NCI-H128 (cell line): ENCODE data around the gene RUNX1.
A peak's percentile ranks its signal among the peaks of the same experiment; 100 is the strongest.
"Not testable (repeated sequence)": the region's sequence is repeated elsewhere in the genome, so short reads cannot be mapped to it uniquely, and the experiment has no call there.

ENCODE experiments used
- DNase-seq: peaks from one replicate; lab custom pipeline; 2025; ENCODE audit not compliant: unreplicated experiment; lab: John Stamatoyannopoulos, UW

The RUNX1 gene

GRCh38 chr21:34973685-34974084 lies 75.4 kb downstream of the RUNX1 start:
- DNase-seq: no peak

DNA sequence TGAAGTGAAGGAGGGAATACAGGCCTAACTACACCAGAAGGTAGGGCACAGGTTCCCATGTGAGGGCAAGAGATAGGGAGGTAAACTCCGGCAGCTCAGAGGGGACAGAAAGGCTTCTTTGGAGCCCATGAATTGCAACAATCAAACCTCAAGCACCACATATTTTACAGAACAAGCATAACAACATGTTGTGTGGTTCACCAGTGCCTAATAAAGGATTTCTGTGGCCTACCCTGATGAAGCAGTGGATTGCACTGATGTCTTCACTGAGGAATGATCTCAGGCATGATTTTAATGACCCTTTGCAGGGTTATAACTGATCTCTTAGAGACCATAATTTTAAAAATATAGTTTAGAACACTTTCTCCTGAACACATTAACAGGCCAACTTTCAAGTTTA lies 77.4 kb downstream of the RUNX1 start:
- DNase-seq: no peak

- DNase-seq: no peak
Observed at GRCh38 chr21:34970566-34970965, 78.5 kb downstream of the RUNX1 start.

GRCh38 chr21:34970167-34970500 lies 79.0 kb downstream of the RUNX1 start:
- DNase-seq: no peak

DNA sequence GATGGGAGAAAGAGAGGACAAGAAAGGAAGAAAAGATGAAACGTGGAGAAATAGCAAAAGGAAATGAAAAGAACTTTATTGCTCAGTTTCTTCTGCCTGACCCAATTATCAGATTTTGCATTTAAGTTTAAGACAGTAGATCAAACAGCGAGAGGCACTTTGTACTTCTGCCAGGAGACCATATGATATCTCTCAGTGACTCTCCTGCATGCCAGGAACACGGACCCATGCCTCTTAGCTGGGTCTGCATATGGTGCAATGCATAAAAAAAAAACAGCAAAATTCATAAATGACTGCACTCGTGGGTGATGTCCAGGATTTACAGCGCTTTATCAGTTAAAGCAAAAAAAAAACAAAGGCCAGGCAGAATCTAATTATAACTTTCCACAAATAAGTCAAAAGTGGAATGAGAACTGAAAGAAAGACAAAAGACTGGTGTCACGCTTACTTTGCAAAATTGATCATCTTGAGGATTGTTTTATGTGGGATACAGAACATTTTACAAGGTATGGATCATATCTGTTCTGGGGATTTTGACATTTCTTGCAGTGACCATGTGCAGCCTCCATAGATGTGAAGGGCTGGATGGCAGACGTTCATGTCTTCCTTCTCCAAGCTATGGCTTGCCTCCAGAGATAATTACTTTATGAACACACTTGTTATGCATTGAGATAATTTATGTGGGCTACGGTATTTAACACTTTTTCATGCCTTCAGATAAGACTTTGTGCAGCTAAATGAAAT lies 79.5 kb downstream of the RUNX1 start:
- DNase-seq: no peak

DNA sequence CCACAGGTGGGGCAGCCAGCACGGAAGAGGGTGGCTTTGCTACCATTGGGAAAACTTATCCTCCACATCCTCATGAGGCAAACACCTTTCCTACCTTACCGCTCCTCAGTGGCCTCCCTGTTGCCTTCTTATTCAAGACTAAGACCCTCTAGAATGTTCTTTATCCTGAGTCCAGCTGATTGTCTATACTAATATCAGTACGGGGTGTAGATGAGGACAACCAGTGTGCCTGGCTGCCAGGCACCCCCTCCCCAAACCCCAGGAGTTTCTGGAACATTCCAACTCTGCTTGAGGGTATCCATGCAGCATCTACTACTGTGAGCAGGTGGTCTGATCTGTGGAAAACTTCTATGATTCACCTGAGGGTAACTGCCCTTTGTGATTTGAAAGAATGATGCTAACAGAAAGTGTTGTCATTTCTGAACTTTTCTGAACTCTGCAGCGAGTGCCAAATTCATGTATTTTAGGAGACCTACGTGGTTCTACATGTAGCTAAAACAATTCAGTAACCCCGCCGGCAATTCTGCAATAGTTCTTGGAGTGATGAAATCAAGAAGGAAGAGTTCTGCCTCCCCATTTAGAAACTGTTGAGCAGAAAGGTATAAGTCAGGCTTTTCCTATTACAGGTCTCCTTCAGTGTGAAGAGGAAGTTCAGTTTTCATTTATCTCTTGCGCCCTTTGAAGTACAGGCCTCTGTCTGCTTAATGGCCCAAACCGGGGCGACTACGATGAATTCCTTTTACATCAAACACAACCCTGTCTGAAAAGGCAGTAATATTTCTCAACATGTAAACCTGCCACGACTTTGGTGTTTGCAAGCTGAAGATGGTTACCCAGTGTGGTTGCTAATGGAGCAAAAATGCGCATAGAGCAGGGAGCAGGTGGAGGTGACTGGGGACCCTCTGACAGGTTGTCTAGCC lies 80.4 kb downstream of the RUNX1 start:
- DNase-seq: no peak

DNA sequence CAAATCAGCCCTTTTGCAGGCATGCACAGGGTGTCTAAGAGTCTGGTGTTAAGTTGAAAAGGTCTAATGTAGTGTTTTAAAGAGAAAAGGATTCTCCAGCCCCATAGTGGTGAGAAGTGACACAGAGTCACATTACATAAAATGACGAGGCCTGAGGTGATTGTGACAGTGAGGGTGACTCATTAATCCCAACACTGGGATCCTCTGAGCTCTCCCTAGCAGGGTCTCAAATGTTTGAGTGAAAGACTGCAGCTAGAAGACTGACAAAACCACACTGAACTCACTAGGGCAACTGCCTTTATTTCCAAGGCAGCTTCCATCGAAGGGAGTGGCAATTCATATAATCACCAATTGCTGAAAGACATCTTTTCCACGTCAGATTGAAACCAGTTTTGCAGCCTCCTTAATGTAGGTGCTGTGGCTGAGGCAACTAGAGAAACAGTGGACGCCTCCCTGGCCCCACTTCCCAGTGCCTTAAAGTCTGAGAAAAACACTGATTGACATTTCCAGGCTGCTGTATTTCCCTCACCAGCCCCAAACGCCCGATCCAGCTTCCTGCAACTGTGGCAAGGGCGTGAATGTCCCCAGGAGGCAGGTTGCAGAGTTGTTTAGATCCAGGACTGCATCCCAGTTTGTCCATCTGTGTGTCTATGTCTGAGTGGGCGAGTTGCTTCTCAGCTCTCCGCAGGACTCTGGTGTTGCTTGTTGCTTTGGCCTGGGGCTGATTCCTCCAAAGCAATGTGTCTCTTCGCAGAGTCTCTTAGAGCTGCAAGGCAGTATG lies 81.4 kb downstream of the RUNX1 start:
- no peak for DNase-seq

DNA sequence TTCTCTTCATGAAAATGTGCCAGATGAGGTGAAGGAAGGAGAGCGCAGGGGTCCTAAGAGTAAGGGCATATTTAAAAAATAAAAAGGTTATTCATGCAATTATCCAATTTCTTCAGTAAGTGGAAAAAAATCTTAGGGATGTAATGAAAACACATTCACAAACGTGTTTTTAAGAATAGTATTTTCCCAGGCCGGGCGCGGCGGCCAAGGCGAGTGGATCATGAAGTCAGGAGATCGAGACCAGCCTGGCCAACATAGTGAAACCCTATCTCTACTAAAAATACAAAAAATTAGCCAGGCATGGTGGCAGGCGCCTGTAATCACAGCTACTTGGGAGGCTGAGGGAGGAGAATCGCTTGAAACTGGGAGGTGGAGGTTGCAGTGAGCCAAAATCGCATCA lies 82.2 kb downstream of the RUNX1 start:
- DNase-seq: not testable (repeated sequence)

DNA sequence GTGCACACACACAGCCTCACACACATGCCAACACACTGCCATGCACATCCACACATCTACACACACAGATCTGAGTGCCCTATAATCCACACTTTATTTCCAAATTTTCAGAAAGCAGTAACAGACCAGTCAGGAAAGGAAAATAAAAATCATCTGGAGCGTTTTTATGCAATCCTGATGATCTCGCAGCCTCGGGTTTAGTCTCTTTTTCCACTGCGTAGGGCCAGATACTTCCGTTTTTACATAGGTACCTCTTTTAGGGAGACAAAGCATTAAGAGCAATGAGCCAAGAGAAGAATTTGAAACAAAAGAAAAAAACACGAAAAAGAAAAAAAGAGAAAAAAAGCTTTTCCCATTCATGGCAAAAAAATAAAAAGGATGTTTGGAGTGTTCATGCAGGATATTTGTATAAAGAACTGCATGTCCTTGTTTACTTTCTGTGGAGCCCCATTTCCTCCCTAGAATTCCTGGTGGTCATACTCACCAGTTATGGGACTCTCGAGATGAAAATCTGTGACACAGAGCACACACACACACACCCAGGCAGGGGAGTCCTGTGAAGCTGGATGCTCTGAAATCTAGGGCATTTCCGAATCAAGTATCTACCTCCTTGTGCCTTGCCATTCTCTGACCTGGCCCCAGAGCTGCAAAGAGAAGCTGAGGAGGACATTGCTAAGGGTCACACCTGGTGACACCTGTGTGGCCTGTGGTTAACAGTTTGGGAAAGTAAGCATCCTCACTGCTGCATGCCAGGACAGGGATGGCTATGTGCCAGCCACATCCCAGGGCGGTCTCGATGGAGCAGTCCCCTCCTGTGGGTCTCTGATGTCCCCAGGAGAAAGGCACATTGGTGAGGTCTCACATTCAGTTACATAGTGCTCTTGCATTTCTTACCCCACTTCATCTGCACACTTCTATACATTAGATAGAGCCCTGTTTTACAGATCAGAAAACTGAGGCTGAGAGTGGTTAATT lies 83.6 kb downstream of the RUNX1 start:
- DNase-seq: no peak

GRCh38 chr21:34962586-34963222 lies 86.4 kb downstream of the RUNX1 start:
- no peak for DNase-seq

DNA sequence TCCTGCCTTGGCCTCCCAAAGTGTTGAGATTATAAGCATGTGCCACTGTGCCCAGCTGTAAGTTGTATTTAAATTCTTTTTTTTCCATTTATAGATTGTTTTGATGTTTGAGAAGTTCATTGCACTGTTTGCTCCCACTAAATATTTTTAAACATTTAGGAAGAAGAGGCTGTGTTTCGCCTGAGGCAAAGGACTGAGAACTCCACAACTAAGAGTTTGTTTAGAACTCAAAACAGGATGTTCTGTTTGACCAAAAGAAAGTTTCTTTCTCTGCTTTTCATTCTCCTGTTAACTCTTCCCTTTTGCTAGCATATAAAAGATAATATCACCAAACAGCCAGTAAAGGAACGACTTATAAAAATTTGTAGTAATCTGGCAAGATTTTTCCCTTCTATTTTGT lies 87.0 kb downstream of the RUNX1 start:
- DNase-seq: no peak

DNA sequence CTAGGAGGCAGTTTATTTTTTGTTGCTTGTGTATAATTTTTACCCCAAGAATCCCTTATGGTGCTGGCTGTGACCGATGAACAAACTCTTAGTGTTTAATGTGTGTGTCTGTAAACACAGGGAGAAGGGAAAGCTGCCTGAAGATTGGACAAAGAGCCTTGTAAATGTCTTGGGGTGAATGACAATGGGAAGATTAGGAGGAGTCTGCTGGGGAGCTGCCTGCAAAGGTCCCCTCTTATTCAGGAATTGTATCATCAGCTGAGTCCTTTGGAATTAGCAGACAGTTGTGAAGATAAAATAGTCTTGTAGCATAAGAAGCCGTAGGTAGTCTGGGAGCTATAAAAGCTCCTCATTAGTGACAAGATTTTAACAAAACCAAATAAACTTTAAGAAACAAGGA lies 88.4 kb downstream of the RUNX1 start:
- no peak for DNase-seq

- no peak for DNase-seq
Observed at GRCh38 chr21:34959607-34960006, 89.5 kb downstream of the RUNX1 start.

GRCh38 chr21:34958040-34958439 lies 91.1 kb downstream of the RUNX1 start:
- no peak for DNase-seq

DNA sequence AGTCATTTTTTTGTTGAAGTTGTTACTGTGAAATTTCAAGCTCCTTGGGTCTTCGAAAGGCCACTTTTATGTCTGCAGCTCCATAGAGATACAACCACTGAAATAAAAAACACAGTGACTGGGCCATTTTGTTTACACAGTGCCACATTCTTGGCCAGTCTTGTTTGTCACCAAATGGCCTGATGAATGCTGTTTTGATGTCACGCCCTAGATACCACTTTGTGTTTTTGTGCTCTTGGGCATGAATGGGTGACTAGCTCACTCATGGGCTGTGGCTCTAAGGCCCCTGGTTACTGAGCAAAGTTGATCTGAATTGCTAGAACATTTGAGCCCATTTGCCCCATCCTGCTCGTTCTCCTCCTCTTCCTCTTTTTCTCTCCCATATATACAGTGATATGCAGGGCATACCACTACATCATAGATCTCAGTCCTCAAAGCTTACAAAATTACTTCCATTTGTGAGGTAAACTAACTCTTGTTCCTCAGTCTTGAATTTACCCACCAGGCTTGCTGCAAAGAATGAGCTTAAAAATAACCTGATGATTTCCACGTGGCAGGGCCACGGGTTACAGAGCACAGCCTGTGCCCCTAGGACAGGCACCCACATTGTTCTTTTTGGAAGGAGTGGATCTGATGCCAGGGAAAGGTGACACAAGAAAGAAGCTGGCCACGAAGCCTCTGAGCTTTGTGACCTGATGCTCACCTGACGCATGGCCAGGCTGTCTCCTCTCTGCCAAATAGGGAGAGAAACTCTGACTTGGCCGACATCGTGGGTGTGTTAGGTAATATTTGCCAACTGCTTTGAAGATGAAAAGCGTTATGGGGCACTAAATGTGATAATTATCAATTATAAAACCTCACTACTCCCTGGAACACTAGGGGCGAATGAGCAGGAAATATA lies 92.4 kb downstream of the RUNX1 start:
- no peak for DNase-seq

DNA sequence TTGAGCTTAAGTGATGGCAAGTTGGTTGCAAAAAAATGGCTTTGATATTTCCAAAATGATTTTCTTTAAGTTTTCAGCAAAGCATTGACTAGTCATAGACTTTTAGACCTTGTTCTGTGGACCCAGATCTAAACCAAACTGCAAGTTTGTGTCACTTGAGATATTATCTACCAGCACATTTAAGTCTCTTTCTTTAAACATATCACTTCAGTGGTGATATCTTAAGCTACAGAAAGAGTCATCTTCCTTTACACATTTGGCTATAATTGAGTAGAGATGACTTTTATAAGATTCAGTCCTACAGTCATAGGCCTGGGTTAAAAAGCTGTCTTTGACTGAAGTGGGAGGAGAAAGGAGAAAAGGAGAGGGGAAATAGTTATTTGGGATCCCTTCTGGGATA lies 95.2 kb downstream of the RUNX1 start:
- DNase-seq: no peak

DNA sequence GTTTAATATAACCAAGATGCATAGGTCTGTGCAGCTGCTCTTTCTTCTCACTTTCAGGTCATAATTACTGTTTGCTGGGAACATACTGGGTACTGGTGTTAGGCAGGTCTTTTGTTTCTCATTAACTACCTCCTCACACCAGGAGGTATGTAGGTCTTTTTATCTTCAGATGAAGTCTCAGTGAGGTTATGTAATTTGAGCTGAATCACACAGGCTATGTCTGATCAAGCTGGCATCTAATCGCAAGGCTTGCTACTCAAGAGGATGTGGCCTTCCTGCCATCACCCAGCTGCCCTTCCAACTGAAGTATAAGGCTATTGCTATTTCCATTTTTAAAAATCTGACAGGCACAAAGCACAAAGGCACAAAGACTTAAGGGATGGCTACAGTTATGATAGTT lies 96.4 kb downstream of the RUNX1 start:
- DNase-seq: peak; percentile 18

DNA sequence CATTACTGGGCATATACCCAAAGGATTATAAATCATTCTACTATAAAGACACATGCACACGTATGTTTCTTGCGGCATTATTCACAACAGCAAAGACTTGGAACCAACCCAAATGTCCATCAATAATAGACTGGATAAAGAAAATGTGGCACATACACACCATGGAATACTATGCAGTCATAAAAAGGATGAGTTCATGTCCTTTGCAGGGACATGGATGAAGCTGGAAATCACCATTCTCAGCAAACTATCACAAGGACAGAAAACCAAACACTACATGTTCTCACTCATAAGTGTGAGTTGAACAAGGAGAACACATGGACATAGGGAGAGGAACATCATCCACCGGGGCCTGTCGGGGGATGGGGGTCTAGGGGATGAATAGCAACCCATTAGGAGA lies 97.2 kb downstream of the RUNX1 start:
- DNase-seq: not testable (repeated sequence)

DNA sequence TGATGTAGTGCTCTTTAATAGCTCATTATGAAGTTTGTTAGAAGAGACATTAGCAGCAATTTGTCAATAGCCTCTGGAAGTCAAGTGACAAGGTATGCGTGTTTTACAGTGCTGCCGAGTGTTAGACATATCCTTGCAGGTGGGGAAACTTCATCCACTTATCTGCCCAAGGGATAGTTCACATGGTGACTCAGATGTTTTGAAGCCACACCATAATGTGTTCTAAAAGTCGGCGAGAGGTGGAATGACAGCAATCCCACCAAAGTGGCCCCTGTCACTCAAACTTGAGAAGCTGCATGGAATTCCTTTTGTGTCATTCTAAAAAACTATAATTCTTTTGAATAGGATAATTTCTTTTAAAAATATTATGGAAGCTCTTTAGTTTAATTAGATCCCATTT lies 98.1 kb downstream of the RUNX1 start:
- no peak for DNase-seq
